Osteoblast (primary cell): ENCODE data around the gene ZNF91. TPM values are rescaled to one million over a fixed set of nuclear protein-coding genes. Genes with fewer than 3 reads are reported as not detected.

Source experiments
- DNase-seq: peaks from one replicate; pipeline ENCODE4 v3.0.0; 2011; ENCODE audit warnings: low spot score, mixed read lengths; ENCODE audit not compliant: insufficient read length; ENCODE audit errors: missing footprints
- H2AFZ ChIP-seq: 2 replicates; pipeline ENCODE4 v1.6.0; 2011; ENCODE audit warnings: mild to moderate bottlenecking, low read length
- H3K27ac ChIP-seq: 2 replicates; pipeline ENCODE4 v1.5.1; 2011; ENCODE audit warnings: mild to moderate bottlenecking, low read depth, low read length, moderate library complexity
- H3K27me3 ChIP-seq: 2 replicates; pipeline ENCODE4 v1.6.0; 2012; ENCODE audit warnings: mild to moderate bottlenecking, control low read depth, inconsistent platforms, low read length, moderate library complexity; ENCODE audit not compliant: insufficient read depth
- H3K36me3 ChIP-seq: 2 replicates; pipeline ENCODE4 v1.5.1; 2011; ENCODE audit warnings: mild to moderate bottlenecking, low read length, control low read depth, moderate library complexity; ENCODE audit not compliant: insufficient read depth
- H3K4me1 ChIP-seq: 2 replicates; pipeline ENCODE4 v1.5.1; 2011; ENCODE audit warnings: mild to moderate bottlenecking, low read length, control low read depth, moderate library complexity; ENCODE audit not compliant: insufficient read depth
- H3K4me2 ChIP-seq: 2 replicates; pipeline ENCODE4 v1.6.0; 2011; ENCODE audit warnings: mild to moderate bottlenecking, low read length; ENCODE audit not compliant: insufficient read depth
- H3K4me3 ChIP-seq: fragments of 200-600 bp; sonication (generic); 3 replicates; pipeline ENCODE4 v1.5.1; 2012; ENCODE audit warnings: mild to moderate bottlenecking, low read length, inconsistent platforms; ENCODE audit not compliant: insufficient read depth
- H3K79me2 ChIP-seq: 2 replicates; pipeline ENCODE4 v1.6.0; 2012; ENCODE audit warnings: mild to moderate bottlenecking, low read length, control low read depth, inconsistent platforms; ENCODE audit not compliant: insufficient read depth
- H3K9me3 ChIP-seq: 2 replicates; pipeline ENCODE4 v1.5.1; 2011; ENCODE audit warnings: low read depth, low read length, control low read depth
- H4K20me1 ChIP-seq: 2 replicates; pipeline ENCODE4 v1.6.0; 2012; ENCODE audit warnings: mild to moderate bottlenecking, low read length, control low read depth; ENCODE audit not compliant: insufficient read depth
- CTCF ChIP-seq: IDR thresholded peaks from 2 replicates; pipeline ENCODE4 v1.5.1; 2011; ENCODE audit warnings: mild to moderate bottlenecking, low read depth, low read length, moderate library complexity; ENCODE audit errors: extremely low read depth
- total RNA-seq: library from RNA; depleted of rRNA; stranded (reverse); fragments of >200 nt; gene quantifications from 2 replicates; pipeline ENCODE4 v1.2.3, GENCODE V29; 2012

Gene ZNF91
- total RNA-seq, 1 donor: 14.8 TPM

- Histone ChIP-seq H3K9me3 (peaks cover 37% of the 10 kb centered on the region), H3K27me3 (no peaks in the 10 kb centered on the region), H3K4me3 (no peak overlapping the region), H4K20me1 (no peaks in the 10 kb centered on the region), H2AFZ (no peak overlapping the region), H3K4me2 (no peak overlapping the region), H3K27ac (no peak overlapping the region), H3K4me1 (no peaks in the 10 kb centered on the region), H3K79me2 (peaks cover 65% of the 10 kb centered on the region), H3K36me3 (no peaks in the 10 kb centered on the region)
- DNase-seq: no peak
- TF ChIP-seq CTCF: no peak
Measured at GRCh38 chr19:23351806-23352205, 43.5 kb downstream of the ZNF91 start.

- Histone ChIP-seq H3K79me2 (peaks cover 62% of the 10 kb centered on the region), H3K9me3 (peaks cover 24% of the 10 kb centered on the region), H3K36me3 (peaks cover 11% of the 10 kb centered on the region), H3K4me2 (no peak overlapping the region), H3K27ac (no peak overlapping the region), H3K27me3 (no peaks in the 10 kb centered on the region), H2AFZ (no peak overlapping the region), H4K20me1 (no peaks in the 10 kb centered on the region), H3K4me3 (no peak overlapping the region), H3K4me1 (no peaks in the 10 kb centered on the region)
- TF ChIP-seq CTCF: no peak
- DNase-seq: no peak
Measured at GRCh38 chr19:23346696-23347095, 48.6 kb downstream of the ZNF91 start.

- Histone ChIP-seq H3K4me3 (no peak overlapping the region), H3K79me2 (peaks cover 63% of the 10 kb centered on the region), H3K27me3 (no peaks in the 10 kb centered on the region), H3K4me2 (no peak overlapping the region), H4K20me1 (no peaks in the 10 kb centered on the region), H3K9me3 (peaks cover 19% of the 10 kb centered on the region), H2AFZ (no peak overlapping the region), H3K4me1 (no peaks in the 10 kb centered on the region), H3K36me3 (peaks cover 11% of the 10 kb centered on the region), H3K27ac (no peak overlapping the region)
- no peak for TF ChIP-seq CTCF
- DNase-seq: no peak
Measured at GRCh38 chr19:23345838-23346237, 49.4 kb downstream of the ZNF91 start.

- H3K4me3 ChIP-seq: no peak overlapping the region
- DNase-seq: no peak
- no peaks in the 10 kb centered on the region for H4K20me1 ChIP-seq
- no peak overlapping the region for H3K4me2 ChIP-seq
- no peak overlapping the region for H3K27ac ChIP-seq
- no peak for TF ChIP-seq CTCF
- H3K9me3 ChIP-seq: peaks cover 6% of the 10 kb centered on the region
- H3K36me3 ChIP-seq: peaks cover 11% of the 10 kb centered on the region
- H3K4me1 ChIP-seq: no peaks in the 10 kb centered on the region
- H2AFZ ChIP-seq: no peak overlapping the region
- no peaks in the 10 kb centered on the region for H3K27me3 ChIP-seq
- peaks cover 52% of the 10 kb centered on the region for H3K79me2 ChIP-seq
Measured at GRCh38 chr19:23343434-23344010, 51.7 kb downstream of the ZNF91 start.
